ENCODE data around the gene ERO1B. TPM values are rescaled to one million over a fixed set of nuclear protein-coding genes. Genes with fewer than 3 reads are reported as not detected.
"Not testable (repeated sequence)": the region's sequence is repeated elsewhere in the genome, so short reads cannot be mapped to it uniquely, and the experiment has no call there.

Gene ERO1B
- total RNA-seq, 4 donors from 2014 or later, result 2.0 to 5.5 (median 3.9) TPM

DNA sequence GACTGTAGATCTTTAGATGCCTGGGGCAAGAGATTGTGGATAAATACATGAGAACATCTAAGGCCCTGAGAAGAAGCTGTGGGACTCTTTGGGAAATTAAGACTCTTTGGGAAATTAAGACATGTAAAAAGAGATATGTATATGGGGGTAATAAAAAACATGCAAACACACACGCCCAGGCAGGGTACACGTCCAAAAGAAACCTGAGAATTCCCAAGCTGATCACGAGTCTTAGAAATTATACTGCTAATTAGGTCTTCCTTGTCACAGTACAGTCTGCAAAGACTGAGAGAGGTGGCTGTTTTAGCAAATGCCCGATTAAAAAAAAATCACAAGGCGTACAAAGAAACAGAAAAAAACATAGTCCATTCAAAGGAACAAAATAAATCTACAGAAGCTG is 39.3 kb upstream of the ERO1B start:
- no peak overlapping the region for H3K4me3 ChIP-seq (ENCODE audit: low read depth, poor library complexity, severe bottlenecking)
- peak in 1 of 2 donors; percentile 7 for DNase-seq (ENCODE audit: low spot score in 2 of 2)
- intact Hi-C loops (cut with DNase I; ENCODE audit: low total_unique reads), result no loop called here
- 78 to 86% methylated on average over 5 of the region's 5 CpGs for WGBS, 2 donors
- TF ChIP-seq POLR2A (IDR thresholded peaks at IDR 0.05), result no peak
- TF ChIP-seq, protein P1, sequence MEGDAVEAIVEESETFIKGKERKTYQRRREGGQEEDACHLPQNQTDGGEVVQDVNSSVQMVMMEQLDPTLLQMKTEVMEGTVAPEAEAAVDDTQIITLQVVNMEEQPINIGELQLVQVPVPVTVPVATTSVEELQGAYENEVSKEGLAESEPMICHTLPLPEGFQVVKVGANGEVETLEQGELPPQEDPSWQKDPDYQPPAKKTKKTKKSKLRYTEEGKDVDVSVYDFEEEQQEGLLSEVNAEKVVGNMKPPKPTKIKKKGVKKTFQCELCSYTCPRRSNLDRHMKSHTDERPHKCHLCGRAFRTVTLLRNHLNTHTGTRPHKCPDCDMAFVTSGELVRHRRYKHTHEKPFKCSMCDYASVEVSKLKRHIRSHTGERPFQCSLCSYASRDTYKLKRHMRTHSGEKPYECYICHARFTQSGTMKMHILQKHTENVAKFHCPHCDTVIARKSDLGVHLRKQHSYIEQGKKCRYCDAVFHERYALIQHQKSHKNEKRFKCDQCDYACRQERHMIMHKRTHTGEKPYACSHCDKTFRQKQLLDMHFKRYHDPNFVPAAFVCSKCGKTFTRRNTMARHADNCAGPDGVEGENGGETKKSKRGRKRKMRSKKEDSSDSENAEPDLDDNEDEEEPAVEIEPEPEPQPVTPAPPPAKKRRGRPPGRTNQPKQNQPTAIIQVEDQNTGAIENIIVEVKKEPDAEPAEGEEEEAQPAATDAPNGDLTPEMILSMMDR (IDR thresholded peaks at IDR 0.05), result no peak

DNA sequence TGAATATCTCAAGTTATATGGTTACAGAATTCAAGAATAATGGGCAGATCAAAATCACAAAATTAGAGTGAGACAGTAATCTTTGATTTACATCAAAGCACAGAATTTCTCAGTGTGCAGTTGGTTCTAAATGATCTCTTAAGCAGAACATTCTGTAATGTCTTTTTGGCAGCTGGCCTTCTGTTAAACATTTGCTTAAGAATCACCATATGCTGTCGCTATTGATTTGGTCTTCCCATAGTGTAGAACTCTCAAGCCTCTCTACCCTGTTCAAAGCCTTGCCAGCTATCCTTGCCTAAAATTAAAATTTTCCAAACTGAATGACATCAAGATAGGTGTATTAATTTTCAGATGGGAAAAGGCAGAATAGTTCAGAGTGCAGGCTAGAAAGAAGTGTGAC is 38.9 kb upstream of the ERO1B start:
- TF ChIP-seq, protein P1 (IDR thresholded peaks at IDR 0.05), result no peak
- no peak for TF ChIP-seq POLR2A (IDR thresholded peaks at IDR 0.05)
- no peak for DNase-seq (ENCODE audit: low spot score in 2 of 2)
- intact Hi-C loops (cut with DNase I; ENCODE audit: low total_unique reads), result no loop called here
- no peak overlapping the region for H3K4me3 ChIP-seq (ENCODE audit: low read depth, poor library complexity, severe bottlenecking)
- 61 to 75% methylated on average over 1 of the region's 1 CpG for WGBS, 2 donors

DNA sequence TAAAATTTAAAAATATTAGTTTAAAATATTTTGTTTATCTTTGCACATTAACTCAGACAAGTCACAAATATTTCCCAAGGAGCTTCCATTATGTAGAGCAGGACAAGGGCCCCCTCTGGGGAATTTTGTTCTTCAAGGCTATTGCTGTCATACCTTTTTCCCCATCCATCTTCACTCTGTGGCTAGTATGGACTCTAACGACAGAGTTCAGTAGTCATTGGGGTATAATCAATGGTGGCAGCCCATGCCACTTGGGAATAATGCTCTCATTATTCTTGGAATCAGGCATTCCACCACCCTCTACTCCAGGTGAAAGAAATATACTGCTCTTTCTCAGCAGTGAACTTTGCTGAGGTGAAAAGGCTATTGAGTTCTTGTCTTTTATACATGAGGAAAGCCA is 38.5 kb upstream of the ERO1B start:
- DNase-seq (ENCODE audit: low spot score in 2 of 2), result peak in 1 of 2 donors; percentile 20
- WGBS, 2 donors, result 71 to 87% methylated on average over 1 of the region's 1 CpG
- H3K4me3 ChIP-seq (ENCODE audit: low read depth, poor library complexity, severe bottlenecking), result no peak overlapping the region
- no peak for TF ChIP-seq POLR2A (IDR thresholded peaks at IDR 0.05)
- TF ChIP-seq, protein P1 (IDR thresholded peaks at IDR 0.05), result no peak
- intact Hi-C loops (cut with DNase I; ENCODE audit: low total_unique reads), result no loop called here

DNA sequence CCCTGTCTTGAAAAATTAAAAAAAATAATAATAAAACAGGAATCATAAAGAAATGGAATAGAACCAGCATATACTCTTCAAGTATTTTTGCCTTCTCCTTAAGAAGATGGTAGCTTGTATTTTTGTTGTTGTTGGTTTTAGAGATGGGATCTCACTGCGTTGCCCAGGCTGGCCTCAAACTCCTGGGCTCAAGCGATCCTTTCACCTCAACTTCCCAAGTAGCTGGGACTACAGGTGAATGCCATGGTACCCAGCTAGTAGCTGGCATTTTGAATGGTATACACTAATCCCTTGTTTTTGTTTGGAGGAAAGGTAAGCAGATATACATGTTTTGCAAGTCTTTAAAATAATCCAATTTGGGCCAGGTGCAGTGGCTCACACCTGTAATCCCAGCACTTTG is 34.7 kb upstream of the ERO1B start:
- no peak overlapping the region for H3K4me3 ChIP-seq (ENCODE audit: low read depth, poor library complexity, severe bottlenecking)
- TF ChIP-seq, protein P1 (IDR thresholded peaks at IDR 0.05), result no peak
- TF ChIP-seq POLR2A (IDR thresholded peaks at IDR 0.05), result no peak
- 94 to 95% methylated on average over 2 of the region's 2 CpGs for WGBS, 2 donors
- intact Hi-C loops (cut with DNase I; ENCODE audit: low total_unique reads), result no loop called here
- DNase-seq (ENCODE audit: low spot score in 2 of 2), result no peak

DNA sequence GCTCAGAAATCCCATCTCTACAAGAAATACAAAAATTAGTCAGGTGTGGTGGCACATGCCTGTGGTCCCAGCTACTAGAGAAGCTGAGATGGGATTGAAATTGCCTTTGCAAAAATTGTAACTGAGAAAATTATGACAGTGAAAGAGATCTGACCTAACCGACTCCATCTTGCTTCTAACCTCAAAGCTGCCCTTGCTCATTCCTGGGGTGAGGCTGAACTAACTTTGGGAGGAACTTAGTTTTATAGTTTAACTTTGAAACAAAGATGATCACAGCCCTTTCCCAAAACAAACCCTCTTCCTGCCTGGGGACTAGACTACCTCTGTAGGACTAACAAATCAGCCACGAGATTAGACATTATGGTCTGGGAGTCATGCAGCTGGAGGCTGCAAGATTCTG is 33.8 kb upstream of the ERO1B start:
- no peak for DNase-seq (ENCODE audit: low spot score in 2 of 2)
- WGBS, 2 donors, result 61 to 89% methylated on average over 2 of the region's 2 CpGs
- TF ChIP-seq, protein P1 (IDR thresholded peaks at IDR 0.05), result no peak
- no peak for TF ChIP-seq POLR2A (IDR thresholded peaks at IDR 0.05)
- no peak overlapping the region for H3K4me3 ChIP-seq (ENCODE audit: low read depth, poor library complexity, severe bottlenecking)
- intact Hi-C loops (cut with DNase I; ENCODE audit: low total_unique reads), result no loop called here

DNA sequence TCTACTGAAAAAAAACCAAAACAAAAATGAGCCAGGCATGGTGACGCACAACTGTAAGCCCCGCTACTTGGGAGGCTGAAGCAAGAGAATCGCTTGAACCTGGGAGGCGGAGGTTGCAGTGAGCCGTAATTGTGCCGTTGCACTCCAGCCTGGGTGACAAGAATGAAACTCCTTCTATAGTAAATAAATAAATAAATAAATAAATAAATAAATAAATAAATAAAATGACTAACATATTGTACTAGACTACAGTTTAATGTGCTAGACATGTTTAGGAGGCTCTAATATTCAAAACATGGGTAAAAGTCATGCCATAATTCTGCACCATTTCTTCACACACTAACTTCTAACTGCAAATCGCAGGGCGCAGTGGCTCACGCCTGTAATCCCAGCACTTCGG is 33.3 kb upstream of the ERO1B start:
- 86 to 97% methylated on average over 10 of the region's 10 CpGs for WGBS, 2 donors
- intact Hi-C loops (cut with DNase I; ENCODE audit: low total_unique reads), result no loop called here
- H3K4me3 ChIP-seq (ENCODE audit: low read depth, poor library complexity, severe bottlenecking), result no peak overlapping the region
- TF ChIP-seq, protein P1 (IDR thresholded peaks at IDR 0.05), result no peak
- no peak for TF ChIP-seq POLR2A (IDR thresholded peaks at IDR 0.05)
- DNase-seq (ENCODE audit: low spot score in 2 of 2), result no peak

DNA sequence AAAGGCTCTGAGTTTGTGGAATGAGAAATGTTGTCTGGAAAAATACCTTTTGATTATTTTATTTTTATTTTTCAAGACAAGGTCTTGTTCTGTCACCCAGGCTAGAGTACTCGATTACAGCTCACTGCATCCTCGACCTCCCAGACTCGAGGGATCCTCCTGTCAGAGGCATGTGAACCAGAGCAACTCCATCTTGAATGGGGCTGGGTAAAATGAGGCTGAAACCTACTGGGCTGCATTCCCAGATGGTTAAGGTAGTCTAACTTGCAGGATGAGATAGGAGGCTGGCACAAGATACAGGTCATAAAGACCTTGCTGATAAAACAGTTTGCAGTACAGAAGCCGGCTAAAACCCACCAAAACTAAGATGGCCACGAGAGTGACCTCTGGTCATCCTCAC is 32.3 kb upstream of the ERO1B start:
- WGBS, 2 donors, result 83 to 84% methylated on average over 5 of the region's 5 CpGs
- intact Hi-C loops (cut with DNase I; ENCODE audit: low total_unique reads), result not testable (repeated sequence)

More for the DNA sequence above, 32.3 kb upstream of the ERO1B start:
- DNase-seq (ENCODE audit: low spot score in 2 of 2); H3K4me3 ChIP-seq (ENCODE audit: low read depth, poor library complexity, severe bottlenecking): not testable (repeated sequence)

All from lower leg skin (tissue), 4 donors.